ENCODE results near the gene PAPLN.
A peak's percentile ranks its signal among the peaks of the same experiment; 100 is the strongest.

PAPLN gene

DNA sequence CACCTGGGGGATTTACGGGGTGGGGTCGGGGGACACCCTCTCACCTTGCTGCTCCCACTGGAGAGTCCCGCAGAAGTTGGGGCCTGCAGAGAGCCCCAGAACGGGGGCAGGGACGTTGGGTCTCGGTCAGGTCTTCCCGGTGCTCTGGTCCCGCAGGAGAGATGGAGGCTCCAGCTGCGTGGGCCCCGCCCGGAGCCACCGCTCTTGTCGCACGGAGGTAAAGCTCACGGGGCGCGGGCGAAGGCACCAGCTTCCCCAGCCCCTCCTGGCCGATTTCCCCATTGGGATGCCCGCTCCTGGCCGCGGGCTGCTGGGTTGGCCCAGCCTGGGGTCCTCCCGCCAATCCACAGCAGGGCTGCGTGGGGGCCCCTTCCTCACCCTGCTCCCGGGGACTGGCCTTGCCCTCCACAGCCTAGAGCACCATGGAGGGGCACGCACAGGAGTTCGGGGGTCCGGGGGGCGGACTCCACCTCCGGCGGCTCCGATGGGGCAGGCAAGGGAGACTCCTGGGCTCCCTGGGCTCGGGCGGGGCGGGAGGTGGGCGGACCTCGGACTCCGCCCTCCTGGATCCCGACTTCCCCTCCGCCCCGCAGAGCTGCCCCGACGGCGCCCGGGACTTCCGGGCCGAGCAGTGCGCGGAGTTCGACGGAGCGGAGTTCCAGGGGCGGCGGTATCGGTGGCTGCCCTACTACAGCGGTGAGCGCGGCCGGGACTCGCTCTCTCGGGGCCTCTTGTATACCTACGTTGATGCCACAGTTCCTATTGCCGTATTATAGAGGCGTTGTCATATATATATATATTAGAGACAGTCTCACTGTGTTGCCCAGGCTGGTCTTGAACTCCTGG lies 8.4 kb downstream of the PAPLN start:
- peak in 1 of 2 donors; percentile 36 for DNase-seq (ENCODE audit: low read depth in 2 of 2)

DNA sequence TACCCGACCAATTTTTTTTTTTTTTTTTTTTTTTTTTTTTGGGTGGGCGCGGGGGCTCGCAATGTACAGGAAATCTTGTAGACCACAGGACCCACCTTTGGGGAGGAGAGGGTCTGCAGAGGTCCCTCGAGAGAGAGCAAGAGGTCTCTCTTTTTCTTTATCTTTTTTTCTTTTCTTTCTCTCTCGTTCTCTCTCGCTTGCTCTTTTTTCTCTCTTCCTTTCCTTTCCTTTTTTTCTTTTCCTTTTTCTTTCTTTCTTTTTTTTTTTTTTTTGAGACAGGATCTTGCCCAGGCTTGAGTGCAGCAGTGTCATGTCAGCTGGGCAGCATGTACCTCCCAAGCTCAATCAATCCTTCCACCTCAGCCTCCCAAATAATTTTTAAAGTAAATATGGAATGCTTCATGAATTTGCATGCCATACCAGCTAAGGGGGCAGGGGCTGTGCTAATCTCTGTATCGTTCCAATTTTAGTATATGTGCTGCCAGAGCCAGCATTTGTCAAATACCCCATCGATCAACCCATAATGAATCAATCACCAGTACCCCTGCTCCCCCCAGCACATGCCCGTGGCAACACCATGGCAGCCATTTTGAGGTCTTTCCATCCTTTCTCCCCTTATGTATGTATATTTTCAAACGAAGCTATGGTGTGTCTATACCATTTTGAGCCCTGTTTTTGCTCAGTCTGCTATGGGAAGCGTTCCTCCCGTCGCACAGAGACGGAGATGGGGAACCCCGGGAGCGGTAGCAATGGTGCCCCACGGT lies 9.3 kb downstream of the PAPLN start:
- no peak for DNase-seq (ENCODE audit: low read depth in 2 of 2)

DNA sequence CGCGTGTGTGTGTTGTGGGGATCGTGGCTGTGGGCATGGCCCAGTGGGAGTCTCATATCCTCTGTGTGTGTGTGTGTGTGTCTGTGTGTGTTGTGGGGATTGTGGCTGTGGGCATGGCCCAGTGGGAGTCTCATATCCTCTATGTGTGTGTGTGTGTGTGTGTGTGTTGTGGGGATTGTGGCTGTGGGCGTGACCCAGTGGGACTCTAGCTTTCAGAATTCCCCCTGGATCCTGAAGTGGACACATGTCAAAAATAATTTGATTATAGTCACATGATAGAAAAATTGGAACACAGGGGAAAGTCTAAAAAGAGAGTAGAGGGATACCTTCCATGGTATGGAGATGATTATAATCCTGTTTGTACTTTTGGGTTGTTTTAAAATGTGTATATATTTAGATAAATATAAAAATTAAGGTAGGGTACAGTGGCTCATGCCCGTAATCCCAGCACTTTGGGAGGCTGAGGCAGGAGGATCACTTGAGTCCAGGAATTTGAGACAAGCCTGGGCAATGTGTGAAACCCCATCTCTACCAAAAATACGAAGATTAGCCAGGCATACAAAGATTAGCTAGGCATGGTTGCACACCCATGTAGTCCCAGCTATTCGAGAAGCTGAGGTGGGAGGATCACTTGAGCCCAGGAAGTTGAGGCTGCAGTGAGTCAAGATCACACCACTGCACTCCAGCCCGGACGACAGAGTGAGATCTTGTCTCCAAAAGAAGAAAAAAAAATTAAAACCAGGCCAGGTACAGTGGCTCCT lies 11.0 kb downstream of the PAPLN start:
- no peak for DNase-seq (ENCODE audit: low read depth in 2 of 2)

DNA sequence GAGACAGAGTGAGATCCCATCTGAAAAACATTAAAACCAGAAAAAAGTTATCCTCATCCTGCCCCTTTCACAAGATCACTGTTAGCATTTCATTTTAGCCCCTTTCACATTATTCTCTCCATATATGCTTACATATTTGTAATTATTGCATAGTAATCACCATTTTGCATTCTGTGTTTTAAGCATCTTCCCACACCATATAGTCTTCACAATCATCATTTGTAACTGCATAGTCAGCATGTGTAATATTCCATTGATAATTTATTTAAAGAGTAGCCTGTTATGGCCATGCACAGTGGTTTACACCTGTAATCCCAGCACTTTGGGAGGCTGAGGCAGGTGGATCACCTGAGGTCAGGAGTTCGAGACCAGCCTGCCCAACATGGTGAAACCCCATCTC lies 11.8 kb downstream of the PAPLN start:
- no peak for DNase-seq (ENCODE audit: low read depth in 2 of 2)

DNA sequence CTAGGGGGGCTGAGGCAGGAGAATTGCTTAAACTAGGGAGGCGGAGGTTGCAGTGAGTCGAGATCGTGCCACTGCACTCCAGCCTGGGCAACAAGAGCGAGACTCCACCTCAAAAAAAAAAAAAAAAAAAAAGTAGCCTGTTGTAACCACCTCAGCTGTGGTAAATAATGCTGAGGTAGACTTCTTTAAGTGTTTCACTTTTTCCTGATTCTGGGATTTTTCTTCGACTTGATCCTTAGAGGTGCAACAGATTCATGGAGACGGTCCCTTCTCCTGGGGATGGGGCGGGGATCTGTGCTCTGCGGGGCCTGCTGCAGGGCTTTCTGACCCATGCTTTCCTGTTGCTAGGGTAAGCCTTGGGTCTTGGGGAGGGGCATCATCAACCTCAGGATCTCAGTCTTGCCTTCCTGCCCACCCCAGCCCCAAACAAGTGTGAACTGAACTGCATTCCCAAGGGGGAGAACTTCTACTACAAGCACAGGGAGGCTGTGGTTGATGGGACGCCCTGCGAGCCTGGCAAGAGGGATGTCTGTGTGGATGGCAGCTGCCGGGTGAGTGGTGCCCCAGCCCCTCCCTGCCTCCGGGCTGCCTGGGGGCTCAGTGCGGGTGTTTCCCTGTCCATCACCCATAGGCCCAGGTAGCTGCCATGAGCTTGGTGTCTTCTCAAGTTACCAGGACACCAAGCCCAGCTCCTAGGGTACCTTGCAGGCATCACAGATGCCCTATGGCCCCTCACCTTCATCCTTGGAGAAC lies 12.4 kb downstream of the PAPLN start:
- no peak for DNase-seq (ENCODE audit: low read depth in 2 of 2)

DNA sequence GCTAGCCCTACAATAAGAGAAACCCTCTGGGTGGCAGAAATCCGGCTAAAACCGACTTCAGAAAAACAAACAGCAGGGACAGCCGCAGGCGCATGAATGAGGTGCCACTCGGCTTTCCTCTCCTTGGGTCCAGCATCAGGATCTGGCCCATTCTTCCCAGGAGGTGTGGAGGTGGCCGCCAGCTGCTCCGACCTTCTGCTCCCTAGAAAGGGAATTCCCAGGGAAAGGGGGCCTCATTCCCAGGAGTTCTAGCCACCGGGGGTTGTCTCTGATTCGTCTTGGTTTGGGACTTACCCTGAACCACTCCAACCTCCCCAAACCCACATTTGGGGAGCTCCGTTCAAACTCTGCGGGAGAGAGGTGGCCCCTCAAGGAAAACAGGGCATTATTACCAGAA lies 13.0 kb downstream of the PAPLN start:
- DNase-seq (ENCODE audit: low read depth in 2 of 2) = no peak

DNA sequence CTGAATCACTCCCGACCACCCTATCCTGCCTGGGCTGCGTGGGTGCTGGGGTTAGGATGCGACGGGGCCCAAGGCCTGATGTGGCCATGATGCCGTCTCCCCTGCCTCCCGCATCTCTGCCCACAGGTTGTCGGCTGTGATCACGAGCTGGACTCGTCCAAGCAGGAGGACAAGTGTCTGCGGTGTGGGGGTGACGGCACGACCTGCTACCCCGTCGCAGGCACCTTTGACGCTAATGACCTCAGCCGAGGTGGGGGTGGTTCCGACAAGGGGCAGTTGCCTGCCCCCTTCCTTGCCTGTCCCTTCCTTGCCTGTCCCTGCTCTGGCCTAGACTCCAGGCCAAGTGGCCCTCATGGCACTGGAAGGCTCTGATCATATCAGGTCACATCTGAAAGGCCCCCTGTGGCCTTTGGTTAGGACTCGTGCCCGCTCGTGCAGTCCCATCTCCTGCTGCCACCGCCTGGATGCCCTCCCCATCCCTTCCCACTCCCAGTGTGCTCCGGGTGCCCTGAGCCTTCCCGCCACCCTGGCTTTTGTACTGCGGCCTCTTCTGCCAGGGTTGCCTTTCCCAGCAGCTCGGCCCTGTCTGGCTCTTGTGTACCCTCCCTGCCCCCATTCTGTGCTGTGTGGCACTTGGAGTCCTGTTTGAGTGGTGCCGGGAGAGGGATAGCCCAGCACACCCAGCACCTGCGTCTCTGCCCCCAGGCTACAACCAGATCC lies 13.6 kb downstream of the PAPLN start:
- DNase-seq (ENCODE audit: low read depth in 2 of 2) = no peak

DNA sequence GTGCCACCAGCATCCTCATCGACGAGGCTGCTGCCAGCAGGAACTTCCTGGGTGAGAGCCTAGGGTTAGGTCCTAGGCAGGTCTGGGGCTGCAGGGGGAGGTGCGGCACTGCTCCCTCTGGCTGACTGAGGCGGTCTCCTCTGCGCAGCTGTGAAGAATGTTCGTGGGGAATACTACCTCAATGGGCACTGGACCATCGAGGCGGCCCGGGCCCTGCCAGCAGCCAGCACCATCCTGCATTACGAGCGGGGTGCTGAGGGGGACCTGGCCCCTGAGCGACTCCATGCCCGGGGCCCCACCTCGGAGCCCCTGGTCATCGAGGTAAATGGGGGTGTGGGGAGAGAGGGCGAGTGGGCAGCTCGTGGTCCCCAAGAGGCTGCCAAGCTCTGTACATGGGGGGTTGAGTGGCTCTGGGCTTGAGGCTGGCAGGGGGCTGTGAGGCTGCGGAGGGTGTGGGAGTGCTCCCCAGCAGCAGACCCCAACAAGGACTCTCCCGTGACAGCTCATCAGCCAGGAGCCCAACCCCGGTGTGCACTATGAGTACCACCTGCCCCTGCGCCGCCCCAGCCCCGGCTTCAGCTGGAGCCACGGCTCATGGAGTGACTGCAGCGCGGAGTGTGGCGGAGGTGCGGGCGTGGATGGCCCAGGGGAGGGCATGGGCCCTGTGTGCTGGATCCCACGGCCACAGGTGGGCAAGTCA lies 14.4 kb downstream of the PAPLN start:
- DNase-seq (ENCODE audit: low read depth in 2 of 2) = no peak

DNA sequence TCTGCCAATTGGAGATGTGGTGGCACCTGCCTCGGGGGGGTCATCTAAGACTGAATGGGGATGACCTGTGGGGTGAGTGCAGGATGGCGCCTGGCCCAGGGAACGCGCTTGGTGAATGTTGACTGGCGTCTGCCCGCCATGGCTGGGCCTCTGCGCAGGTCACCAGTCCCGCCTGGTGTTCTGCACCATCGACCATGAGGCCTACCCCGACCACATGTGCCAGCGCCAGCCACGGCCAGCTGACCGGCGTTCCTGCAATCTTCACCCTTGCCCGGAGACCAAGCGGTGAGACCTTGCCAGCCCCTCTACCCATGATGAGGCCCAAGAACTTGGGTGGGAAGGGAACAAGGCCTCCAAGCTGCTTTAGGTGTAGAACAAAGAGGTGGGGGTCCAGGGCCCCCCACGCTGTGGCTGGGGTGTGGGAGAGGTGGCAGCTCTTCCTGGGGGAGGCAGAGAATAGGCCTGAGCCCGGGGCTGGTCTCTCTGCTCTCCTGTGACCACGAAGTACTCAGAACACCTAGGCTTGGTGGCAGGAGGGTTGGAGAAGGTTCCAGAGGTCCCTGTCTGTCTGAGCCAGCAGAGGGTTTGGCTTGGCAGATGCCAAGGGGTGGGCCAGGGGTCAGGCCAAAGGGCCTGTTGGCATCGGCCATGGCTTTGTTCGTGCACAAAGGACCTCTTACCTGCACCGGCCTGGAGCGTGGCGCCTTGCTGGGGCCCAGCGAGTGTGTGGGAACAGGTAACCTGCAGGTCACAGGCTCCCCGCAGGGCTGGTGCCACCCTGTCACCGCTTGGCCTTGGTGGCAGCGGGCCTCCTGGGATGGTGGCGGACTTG lies 15.4 kb downstream of the PAPLN start:
- no peak for DNase-seq (ENCODE audit: low read depth in 2 of 2)

DNA sequence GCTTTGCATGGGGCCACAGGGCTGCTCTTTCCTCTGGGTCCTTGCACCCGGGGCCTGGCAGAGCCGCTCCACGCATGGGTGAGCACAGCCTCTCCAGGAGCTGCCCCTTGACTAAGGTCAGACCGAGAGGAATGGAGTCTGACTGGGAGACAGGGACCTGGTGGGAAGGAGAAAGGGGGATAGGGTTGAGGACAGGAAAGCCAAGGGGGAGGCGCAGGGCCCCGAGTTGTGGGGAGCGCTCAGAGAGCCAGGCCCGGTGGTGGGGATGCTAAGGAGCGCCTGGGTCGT lies 16.0 kb downstream of the PAPLN start:
- no peak for DNase-seq (ENCODE audit: low read depth in 2 of 2)

DNA sequence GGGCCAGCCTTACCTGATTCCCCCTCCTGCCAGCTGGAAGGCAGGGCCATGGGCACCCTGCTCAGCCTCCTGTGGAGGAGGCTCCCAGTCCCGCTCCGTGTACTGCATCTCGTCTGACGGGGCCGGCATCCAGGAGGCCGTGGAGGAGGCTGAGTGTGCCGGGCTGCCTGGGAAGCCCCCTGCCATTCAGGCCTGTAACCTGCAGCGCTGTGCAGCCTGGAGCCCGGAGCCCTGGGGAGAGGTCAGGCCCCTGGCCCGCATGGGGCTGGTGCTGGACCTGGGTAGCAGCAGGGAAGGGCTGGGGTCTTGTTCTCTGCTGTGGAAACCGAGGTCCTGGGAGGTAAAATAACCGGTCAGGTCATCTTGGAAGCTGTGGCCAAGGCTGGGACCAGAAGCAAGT lies 16.4 kb downstream of the PAPLN start:
- no peak for DNase-seq (ENCODE audit: low read depth in 2 of 2)

DNA sequence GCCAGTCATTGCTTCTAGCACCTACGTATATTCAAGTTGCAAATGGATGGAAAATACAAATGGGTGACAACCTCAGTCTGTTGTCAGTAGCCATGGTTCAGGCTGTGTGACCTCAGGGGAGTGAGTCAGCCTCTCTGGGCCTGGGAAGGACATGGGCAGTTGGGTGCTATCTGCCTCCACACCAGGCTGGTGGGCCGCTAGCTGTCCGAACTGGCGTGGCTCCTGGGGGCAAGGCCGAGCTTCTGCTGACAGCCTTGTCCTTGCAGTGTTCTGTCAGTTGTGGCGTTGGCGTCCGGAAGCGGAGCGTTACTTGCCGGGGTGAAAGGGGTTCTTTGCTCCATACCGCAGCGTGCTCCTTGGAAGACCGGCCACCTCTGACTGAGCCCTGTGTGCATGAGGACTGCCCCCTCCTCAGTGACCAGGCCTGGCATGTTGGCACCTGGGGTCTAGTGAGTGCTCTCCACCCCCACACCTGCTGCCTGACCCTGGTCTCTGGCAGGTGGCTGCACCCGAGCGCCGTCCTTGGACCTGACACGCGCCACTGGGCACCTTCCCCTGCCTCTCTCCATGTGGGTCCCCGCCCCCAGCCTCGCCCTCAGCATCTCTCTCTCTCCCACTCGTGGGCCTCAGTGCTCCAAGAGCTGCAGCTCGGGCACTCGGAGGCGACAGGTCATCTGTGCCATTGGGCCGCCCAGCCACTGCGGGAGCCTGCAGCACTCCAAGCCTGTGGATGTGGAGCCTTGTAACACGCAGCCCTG lies 17.1 kb downstream of the PAPLN start:
- no peak for DNase-seq (ENCODE audit: low read depth in 2 of 2)

DNA sequence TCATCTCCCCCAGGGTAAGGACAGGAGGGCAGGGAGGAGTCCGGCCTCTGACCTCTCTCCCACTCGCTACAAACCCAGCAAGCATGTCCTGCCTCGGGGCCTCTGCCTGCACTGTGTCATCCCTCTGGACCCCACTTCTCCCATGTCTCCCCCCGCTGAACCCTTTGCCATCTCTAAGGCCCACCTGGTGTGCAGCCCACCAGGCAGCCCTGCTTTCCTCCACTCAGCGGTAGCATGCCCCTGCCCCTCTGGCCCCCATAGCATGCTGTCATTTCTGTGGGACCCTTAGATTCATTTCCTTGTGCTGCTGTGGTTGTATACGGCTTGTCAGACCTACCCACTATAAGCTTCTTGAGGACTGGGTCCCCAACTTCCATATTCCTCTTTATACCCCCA lies 17.7 kb downstream of the PAPLN start:
- DNase-seq (ENCODE audit: low read depth in 2 of 2) = no peak

DNA sequence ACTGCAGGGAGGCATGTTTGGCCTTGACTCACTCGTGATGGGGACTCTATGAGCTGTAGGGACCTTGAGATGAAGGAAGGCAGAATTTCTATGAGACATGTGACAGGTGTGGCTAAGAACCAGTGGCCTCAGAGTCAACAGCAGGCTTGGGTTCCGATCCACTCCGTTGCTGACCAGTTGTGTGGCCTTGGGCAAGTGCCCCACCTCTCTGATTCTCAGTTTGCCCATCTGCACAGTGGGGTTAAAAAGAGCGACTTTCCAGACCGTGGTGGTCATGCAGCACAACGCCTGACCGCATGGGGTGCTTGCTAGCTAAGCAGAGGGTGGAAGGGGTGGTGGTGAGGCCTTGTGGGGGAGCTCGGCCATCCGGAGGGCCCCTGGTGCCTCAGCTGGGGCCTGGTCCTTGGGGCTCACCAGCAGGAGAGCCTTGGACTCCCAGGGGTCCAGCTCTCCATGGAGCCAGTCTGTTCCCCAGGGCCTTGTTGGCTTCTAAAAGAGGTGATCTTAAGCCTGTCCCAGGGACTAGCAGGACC lies 18.5 kb downstream of the PAPLN start:
- DNase-seq (ENCODE audit: low read depth in 2 of 2) = no peak

DNA sequence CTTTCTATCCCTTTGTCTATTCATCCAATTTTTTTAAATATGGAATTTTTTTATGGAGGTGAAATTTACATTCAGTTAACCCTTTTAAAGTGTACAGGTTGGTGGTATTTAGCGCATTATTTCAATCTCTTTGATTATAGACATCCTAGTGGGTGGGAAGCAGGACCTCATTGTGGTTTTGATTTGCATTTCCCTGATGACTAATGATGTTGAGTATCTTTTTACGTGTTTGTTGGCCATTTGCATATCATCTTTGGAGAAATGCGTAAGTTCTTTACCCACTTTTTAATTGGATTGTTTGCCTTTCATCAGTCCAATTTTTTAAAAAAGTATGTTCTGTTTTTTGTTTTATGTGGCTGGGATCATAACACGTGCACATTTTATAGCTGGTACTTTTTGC lies 20.8 kb downstream of the PAPLN start:
- DNase-seq (ENCODE audit: low read depth in 2 of 2) = no peak

DNA sequence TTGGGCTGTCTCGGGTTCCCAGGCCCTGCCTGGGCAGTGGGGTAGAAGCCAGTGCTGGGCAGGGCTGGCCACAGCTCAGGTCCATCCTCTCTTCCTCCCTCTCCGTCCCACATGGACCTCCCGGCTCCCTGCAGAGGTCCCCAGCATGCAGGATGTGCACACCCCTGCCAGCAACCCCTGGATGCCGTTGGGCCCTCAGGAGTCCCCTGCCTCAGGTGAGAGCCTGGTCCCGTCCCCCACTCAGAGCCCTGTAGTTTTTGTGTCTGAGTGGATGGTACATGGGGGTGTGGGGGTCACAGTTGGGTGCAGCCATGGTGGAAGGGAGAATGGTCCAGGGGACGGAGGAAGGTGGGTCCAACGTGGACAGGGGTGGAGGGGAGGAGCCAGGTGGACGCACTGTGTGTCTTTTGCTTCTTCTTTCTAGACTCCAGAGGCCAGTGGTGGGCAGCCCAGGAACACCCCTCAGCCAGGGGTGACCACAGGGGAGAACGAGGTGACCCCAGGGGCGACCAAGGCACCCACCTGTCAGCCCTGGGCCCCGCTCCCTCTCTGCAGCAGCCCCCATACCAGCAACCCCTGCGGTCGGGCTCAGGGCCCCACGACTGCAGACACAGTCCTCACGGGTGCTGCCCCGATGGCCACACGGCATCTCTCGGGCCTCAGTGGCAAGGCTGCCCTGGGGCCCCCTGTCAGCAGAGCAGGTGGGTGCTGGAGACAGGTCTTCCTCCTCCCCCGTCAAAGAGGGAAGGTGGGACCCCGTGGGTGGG lies 21.7 kb downstream of the PAPLN start:
- no peak for DNase-seq (ENCODE audit: low read depth in 2 of 2)

DNA sequence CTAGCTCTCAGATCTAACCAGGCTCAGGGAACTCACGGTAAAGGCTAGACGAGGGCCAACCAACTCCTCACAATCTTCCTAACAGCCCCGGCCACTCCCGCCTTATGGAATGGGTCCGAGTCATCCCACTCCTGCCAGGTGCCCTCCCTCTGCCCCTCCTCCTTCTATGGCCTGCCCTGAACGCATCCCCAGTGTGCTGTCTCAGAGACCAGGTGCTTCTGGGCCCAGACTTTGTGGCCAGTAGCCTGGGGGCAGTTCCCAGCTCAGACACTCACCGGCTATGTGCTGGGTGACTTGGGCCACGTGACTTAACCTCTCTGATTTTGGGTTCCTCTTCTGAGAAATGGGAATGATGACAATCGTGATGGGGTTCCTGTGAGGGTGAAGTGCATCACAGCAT lies 22.5 kb downstream of the PAPLN start:
- no peak for DNase-seq (ENCODE audit: low read depth in 2 of 2)

DNA sequence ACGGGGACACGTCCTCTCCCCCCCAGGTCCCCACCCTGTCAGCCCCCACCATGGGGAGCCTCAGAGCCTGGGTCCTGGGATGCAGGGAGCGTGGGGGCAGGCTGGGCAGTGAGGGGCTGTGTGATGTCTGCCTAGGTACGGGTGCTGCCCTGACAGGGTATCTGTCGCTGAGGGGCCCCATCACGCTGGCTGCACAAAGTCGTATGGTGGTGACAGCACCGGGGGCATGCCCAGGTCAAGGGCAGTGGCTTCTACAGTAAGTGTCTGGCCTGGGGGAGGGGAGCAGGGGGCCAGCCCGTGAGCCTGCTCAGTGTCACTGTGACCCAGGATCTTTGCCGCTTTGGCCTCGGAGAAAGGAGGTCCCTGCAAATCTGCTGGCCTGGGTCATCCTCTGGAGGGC lies 23.3 kb downstream of the PAPLN start:
- no peak for DNase-seq (ENCODE audit: low read depth in 2 of 2)
